ENCODE measurements around the gene SLC27A4. TPM values are rescaled to one million over a fixed set of nuclear protein-coding genes. Genes with fewer than 3 reads are reported as not detected.

Gene SLC27A4
- total and polyA plus RNA-seq, 2 donors from 2014 or later, result 29.3 to 58.7 TPM

DNA sequence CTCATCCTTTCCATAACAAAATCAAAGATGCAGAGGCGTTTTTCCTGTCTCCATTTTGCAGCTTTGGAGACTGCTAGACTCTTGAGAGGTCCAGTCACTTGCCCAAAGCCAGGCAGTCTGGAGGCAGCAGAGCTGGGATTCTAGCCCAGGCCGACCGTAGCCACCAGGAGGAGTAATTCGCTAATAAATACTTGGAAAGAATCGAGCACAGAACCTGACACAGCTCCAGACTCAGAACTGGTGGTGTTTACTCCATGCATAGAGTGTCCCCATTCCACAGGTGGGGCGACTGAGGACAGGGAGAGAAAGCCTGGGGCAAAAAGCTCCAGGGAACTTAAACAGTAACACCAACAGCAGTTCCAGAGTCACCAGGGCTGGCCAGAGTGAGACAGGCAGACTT, 69.7 kb downstream of the SLC27A4 start:
- H3K36me3 ChIP-seq (ENCODE audit: control insufficient read depth in 2 of 3, insufficient read depth in 3 of 3, low read length in 3 of 3), result no peaks in the 10 kb centered on the region
- intact Hi-C loops (cut with DNase I), result no loop called here
- H3K9me3 ChIP-seq (ENCODE audit: control insufficient read depth in 2 of 3, insufficient read depth in 1 of 3, low read length in 3 of 3), result no peaks in the 10 kb centered on the region
- H3K4me3 ChIP-seq (ENCODE audit: low read length in 3 of 3), result no peak overlapping the region
- H3K27ac ChIP-seq (ENCODE audit: low read depth in 2 of 2, low read length in 2 of 2), result no peak overlapping the region
- no peaks in the 10 kb centered on the region for H3K4me1 ChIP-seq (ENCODE audit: control insufficient read depth in 2 of 3, insufficient read depth in 2 of 3, low read depth in 1 of 3, low read length in 3 of 3)
- FAIRE-seq (no peak), DNase-seq (no peak)
- TF ChIP-seq CTCF (IDR thresholded peaks at IDR 0.05; ENCODE audit: borderline replicate concordance, extremely low read depth, insufficient read depth), result no peak
- no peaks in the 10 kb centered on the region for H3K27me3 ChIP-seq (ENCODE audit: control insufficient read depth, insufficient read depth, low read length)
- H3K9ac ChIP-seq (ENCODE audit: low read length in 3 of 3), result no peak overlapping the region

Small RNA genes within 50 kb of the gene (microRNA-seq; reads per million reads assigned to microRNA genes)
- not detected for gene MIR219B

Other genes with a start within 250 kb of the SLC27A4 start
- gene PTGES2, start 212.8 kb upstream of the SLC27A4 start, total RNA-seq, result 64.1 TPM
- 117 TPM for gene PTGES2, start 212.8 kb upstream of the SLC27A4 start, polyA plus RNA-seq (ENCODE audit: insufficient read depth, low read depth, low replicate concordance)
- gene LCN2, start 191.1 kb upstream of the SLC27A4 start, total RNA-seq, result 198 TPM
- gene LCN2, start 191.1 kb upstream of the SLC27A4 start, polyA plus RNA-seq (ENCODE audit: insufficient read depth, low read depth, low replicate concordance), result 8.2 TPM
- 55.6 TPM for gene BBLN, start 180.3 kb upstream of the SLC27A4 start, total RNA-seq
- 192 TPM for gene BBLN, start 180.3 kb upstream of the SLC27A4 start, polyA plus RNA-seq (ENCODE audit: insufficient read depth, low read depth, low replicate concordance)
- gene CIZ1, start 149.0 kb upstream of the SLC27A4 start, total RNA-seq, result 89.9 TPM
- 48.1 TPM for gene CIZ1, start 149.0 kb upstream of the SLC27A4 start, polyA plus RNA-seq (ENCODE audit: insufficient read depth, low read depth, low replicate concordance)
- gene DNM1, start 137.1 kb upstream of the SLC27A4 start, total RNA-seq, result 22.6 TPM
- 7.3 TPM for gene DNM1, start 137.1 kb upstream of the SLC27A4 start, polyA plus RNA-seq (ENCODE audit: insufficient read depth, low read depth, low replicate concordance)
- gene GOLGA2, start 64.5 kb upstream of the SLC27A4 start, total RNA-seq, result 79.7 TPM
- gene GOLGA2, start 64.5 kb upstream of the SLC27A4 start, polyA plus RNA-seq (ENCODE audit: insufficient read depth, low read depth, low replicate concordance), result 42.9 TPM
- 20.3 TPM for gene SWI5, start 64.3 kb upstream of the SLC27A4 start, total RNA-seq
- 67.8 TPM for gene SWI5, start 64.3 kb upstream of the SLC27A4 start, polyA plus RNA-seq (ENCODE audit: insufficient read depth, low read depth, low replicate concordance)
- 22.4 TPM for gene TRUB2, start 18.1 kb upstream of the SLC27A4 start, total RNA-seq
- 40.8 TPM for gene TRUB2, start 18.1 kb upstream of the SLC27A4 start, polyA plus RNA-seq (ENCODE audit: insufficient read depth, low read depth, low replicate concordance)
- gene COQ4, start 17.7 kb upstream of the SLC27A4 start, total RNA-seq, result 59.7 TPM
- gene COQ4, start 17.7 kb upstream of the SLC27A4 start, polyA plus RNA-seq (ENCODE audit: insufficient read depth, low read depth, low replicate concordance), result 111 TPM
- 55.2 TPM for gene URM1, start 30.8 kb downstream of the SLC27A4 start, total RNA-seq
- gene URM1, start 30.8 kb downstream of the SLC27A4 start, polyA plus RNA-seq (ENCODE audit: insufficient read depth, low read depth, low replicate concordance), result 55.9 TPM
- gene CERCAM, start 80.3 kb downstream of the SLC27A4 start, total RNA-seq, result 25.5 TPM
- 19.7 TPM for gene CERCAM, start 80.3 kb downstream of the SLC27A4 start, polyA plus RNA-seq (ENCODE audit: insufficient read depth, low read depth, low replicate concordance)
- 23.6 TPM for gene ODF2, start 115.5 kb downstream of the SLC27A4 start, total RNA-seq
- 10.6 TPM for gene ODF2, start 115.5 kb downstream of the SLC27A4 start, polyA plus RNA-seq (ENCODE audit: insufficient read depth, low read depth, low replicate concordance)
- gene GLE1, start 164.2 kb downstream of the SLC27A4 start, total RNA-seq, result 22.8 TPM
- 15.6 TPM for gene GLE1, start 164.2 kb downstream of the SLC27A4 start, polyA plus RNA-seq (ENCODE audit: insufficient read depth, low read depth, low replicate concordance)
- 354 TPM for gene SPTAN1, start 212.1 kb downstream of the SLC27A4 start, total RNA-seq
- 210 TPM for gene SPTAN1, start 212.1 kb downstream of the SLC27A4 start, polyA plus RNA-seq (ENCODE audit: insufficient read depth, low read depth, low replicate concordance)

All from kidney (tissue), 14 donors.